ENCODE measurements around the gene RALGPS1.

The RALGPS1 gene

DNA sequence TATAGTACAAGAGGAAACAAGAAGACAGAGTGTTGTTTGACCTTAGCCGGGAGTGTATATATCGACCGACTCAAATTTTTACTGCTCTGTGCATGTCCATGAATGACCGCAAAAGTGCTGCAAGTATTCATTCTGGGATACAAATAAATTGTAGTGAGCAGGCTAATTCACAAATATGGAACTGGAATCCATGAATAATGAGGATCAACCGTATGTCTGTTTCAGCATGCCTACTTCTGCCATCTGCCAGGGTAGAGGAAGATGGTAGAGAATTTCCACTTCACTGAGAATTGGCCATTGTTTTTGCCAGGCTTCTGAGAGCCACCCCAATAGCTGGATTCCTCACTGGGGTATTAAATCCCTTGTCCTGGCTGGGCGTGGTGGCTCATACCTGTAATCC lies 8.5 kb upstream of the RALGPS1 start:
- FAIRE-seq: no peak

DNA sequence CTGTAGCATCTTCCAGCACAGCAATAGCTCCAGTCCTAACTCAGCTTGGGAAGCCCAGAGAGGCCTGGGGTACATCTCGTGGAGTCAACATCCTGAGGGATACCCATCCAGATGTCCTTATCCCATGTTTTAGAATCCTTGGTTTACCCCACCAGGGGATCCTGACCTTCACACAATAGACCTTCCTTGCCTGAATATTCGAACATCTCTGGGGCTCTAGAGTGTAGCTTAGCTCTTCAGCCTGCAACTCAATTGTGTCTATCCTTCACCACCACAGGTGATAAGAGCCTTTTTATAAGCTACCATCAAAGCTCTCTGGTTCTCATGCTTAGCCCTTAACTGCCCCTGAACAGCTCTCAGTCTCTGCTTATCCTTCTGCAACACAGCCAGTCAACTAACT lies 7.5 kb upstream of the RALGPS1 start:
- FAIRE-seq: no peak

DNA sequence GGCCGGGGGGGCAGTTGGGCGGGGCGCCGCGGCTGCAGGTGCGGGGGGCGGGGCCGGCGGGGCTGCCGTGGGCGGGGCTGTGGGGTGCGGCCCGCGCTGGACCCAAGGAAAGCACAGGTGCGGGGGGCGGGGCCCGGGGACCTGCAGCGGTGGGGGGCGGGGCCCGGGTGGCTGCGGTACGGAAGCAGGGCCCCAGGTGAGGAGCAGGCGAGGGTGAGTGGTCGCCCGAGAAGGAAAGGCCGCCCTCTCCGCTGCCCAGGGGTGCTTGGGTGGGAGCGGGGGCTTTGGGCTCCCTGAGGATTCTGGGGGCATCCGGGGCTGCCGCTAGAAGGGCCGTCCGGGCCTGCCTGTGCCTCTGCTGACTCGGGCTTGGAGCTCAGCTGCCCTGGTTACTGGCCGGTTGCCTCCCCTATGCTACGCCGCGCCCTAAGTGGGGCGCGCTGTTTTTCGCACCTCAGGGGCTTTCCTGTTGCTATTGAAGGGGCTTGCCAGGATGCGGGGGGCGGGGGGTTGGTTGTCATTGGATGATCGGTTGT lies 767 bp downstream of the RALGPS1 start:
- FAIRE-seq: no peak

DNA sequence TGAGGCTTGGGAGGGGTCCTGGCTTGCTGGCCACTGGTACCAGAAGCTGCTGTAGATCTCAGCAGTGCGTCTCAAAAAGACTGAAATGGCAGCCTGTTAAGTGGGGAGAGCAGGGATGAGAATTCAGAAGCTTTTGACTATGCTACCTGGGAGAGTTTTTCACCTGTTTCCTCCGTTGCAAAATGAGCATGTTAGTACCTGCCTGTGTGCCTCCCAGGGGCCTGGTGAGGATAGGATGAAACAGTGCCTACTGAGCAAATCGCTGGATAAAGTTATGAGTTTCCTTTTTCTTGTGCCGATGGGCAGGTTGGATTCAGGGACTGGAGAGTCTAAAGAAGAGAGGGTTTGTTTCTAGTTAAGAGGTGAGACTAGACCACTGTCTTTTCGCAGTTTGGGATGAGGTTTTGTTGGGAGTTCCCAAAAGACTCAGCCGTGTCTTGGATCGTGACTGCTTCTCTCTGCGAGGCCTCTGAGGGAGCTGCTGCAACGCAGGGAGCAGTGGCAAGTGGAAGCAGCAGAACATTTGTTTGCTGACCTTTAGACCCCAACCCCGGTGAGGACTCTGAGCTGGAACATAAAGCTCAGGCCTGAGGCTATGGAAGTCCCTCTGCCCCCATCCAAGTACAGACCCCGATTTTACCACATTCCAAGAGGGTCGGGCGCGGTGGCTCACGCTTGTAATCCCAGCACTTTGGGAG lies 1.4 kb downstream of the RALGPS1 start:
- no peak for FAIRE-seq

DNA sequence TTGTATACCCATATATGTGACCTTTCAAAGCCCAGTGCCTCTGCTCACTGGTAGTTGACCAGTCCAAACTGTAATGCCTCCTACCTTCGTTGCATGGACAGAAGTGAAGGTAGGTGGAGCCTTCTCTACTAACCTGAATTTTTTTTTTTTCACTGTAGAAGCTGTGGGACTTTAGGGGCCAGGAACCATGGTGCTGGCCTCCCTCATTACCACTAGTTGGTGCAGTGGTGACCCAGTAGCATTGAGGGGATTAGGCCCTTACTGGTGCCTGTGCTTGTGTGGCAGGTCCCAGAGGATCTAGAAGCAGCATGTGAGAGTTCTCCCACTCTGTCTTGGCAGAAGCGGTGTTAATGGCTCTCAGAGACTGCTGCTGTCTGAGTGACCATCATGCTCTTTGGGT lies 2.3 kb downstream of the RALGPS1 start:
- no peak for FAIRE-seq

DNA sequence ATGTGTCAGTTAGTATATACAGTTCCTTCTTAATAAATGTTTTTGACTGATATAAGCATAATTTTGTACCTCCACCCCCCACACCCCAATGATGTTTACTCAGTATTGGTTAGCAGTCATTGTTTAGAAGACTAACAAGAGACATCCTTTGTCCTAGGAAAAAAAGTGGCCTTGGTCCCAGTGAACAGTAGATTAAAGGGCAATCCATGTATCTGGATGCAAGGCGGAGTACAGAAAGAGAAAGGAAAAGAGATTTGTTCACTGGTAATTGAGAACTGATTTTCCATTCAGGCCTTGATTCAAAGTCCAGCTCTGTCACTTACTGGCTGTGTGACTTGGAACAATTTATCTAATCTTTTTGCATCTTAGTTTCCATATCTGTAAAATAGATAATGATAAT lies 4.6 kb downstream of the RALGPS1 start:
- FAIRE-seq: no peak

DNA sequence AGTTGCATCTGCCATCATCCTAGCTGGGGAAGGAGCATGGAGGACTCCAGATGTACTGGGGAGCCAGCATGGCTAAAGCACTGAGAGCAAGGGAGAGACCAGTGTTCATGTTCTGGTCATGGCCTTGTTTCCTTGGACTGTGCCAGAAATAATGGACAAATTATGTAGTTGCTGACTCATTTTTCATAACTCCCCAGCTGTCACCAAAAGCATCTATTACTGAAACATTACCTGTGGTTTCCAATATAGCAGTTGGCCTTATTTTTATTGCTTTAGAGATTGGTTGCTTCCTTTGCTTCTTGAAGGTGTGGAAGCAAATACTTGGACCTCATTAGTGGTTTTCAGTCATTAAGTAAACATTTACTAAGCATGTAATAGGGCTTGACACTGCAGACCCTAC lies 11.3 kb downstream of the RALGPS1 start:
- FAIRE-seq: no peak

DNA sequence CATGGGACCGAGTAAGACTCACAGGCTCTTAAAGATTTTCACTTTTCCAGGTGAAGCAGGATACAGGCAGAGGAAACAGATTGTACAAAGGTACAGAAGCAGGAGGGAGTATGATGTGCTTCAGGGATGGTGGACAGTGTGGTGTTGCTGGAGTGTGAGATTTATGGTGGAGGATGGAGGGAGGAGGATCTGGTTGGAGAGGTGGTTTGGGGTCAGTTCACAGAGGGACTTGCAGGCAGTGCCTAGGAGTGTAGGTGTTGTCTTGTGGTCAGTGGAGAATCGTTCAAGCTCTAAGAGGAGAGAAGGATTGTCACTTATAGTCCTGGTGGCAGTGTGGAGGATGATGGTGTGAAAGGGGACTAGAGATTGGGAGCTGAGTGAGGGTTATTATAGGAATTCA lies 11.8 kb downstream of the RALGPS1 start:
- FAIRE-seq: no peak

DNA sequence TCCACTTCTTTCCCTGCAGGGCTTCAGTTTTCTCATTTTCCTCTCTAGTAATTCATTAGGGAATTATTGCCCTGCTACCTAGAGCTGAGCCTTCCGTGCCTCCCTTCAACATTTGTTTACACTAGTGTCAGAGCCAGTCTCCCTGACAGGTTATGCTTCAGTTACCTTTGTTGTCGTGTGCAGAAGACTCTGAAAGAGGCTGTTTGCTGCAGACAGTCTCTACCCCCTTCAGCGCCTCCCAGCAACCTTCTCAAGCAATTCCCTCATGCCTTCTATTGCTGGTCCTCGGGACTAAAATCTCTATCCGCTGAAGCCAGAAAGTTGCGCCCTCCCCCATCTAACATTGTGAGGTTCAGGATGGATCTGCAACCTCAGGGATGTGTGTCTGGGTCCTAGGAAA lies 12.8 kb downstream of the RALGPS1 start:
- FAIRE-seq: no peak

DNA sequence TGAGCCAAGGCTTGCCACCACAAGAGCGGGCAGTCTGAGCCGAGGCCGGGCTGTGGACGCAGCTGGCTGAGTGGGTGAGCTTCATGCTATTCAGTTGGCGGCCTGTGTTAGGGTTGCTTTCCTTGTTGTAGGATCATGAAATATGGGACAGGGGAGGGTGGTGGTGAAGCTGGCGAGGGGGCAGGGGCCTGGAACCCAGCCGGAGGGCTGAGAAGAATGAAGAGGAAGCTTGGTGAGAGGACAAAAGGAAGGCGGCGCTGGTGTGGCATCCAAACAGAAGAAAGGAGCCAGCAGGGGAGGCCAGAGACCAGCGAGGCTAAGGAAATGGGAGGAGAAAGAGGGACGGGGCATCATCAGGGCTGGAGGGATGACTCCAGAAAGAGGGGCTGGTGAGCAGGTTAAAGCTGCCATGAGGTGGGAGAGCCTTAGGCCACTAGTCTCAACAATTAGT lies 18.3 kb downstream of the RALGPS1 start:
- FAIRE-seq: no peak

DNA sequence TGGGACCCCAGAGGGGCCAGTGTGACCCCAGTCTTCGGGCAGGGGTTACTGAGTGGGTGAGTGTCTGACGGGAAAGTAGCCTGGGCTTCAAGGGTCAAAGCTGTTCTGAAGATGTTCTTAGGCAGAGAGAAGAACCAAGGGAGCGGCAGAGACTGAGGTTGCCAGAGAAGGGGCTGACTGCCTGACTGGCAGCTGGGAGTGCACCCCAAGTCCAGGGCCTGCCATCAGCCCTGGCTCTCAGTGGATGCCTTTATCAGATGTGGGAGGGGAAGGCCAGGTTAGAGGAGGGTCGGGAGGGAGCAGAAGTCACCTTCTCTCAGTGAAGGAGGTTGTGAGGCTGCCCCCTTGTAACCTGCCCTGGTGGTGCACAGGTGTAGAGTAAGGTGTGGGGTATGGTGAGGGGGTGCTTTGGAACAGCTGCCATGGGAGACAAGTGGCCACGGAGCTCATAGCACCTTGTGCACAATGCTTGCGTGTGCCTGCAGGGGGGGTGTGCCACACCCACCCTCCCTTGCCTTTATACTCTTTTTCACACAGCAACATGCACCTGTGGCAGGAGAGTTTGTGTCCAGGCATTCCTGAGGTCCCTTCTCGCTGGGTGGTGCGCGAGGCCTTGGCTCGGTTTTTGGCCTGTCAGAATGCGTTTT lies 18.9 kb downstream of the RALGPS1 start:
- FAIRE-seq: no peak

DNA sequence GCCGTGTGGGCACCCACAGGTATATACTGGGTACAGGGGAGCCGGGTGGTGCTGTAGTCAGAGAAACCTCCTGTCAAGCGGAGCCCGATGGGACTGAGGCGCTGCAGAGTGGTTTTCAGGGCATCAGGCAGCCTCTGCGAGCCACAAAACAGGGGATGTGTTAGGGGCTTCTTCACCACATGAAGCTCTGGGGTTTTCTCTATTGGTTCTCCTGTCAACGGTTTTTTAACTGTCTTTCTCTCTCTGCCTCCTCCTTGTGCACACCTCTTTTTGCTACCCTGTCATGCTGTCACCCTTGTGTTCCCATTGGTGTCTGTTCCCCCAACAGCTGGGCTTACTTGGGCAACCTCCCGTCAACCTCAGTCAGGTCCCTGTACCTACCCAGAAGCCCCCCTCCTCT lies 19.9 kb downstream of the RALGPS1 start:
- no peak for FAIRE-seq

DNA sequence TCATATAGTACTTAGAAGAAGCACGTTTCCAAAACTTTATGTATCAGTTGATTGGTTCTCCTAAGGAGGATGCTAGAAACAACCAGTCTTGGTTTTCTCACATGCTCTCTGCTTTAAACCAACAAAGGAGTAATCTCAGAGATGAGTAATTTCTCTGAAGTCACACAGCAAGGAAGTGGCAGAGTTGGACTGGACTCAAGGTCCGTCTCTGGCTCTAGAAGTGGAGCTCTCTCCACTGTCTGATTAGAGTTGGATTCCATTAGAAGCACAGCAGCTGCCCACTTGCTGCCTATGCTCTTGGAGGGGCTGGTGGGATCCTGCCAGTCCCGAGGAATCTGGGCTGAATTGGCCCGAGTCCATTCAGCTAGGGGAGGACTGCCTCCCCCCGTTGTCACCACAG lies 21.0 kb downstream of the RALGPS1 start:
- FAIRE-seq: no peak

DNA sequence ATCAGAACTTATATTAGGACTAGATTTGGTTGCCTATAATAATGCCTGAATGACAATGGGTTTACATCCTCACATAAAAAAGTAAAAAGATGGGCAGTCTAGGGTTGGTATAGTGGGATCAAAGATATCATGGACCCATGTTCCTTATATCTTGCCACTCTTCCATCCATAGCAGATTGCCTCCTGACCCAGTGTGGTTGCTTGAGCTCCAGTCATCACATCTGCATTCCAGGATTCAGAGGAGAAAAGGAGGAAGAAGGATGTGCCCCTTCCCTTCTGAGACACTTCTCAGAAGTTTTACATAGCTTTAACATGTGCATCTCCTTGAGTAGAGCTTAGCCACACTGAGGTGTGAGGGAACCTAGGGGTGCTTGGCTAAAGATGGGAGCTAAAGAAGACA lies 22.9 kb downstream of the RALGPS1 start:
- FAIRE-seq: no peak

DNA sequence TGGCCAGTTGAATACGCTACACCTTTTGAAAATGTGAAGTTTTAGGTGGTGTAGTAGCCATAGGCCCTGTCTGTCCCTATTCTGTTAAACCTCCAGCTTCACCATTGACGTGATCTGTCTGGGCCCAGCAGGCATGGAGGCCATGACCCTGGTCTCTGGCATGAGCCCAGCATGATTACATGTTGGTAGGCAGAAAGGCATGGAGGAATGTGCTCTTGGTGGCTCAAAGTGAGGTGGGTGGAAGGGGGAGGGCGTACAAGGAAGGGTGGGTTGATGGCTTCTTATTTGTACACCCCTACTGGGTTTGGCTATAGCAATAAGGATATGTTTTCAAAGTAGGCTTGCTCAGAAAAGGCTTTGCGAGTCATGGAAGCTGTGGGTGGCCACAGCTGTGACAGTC lies 23.7 kb downstream of the RALGPS1 start:
- FAIRE-seq: no peak

DNA sequence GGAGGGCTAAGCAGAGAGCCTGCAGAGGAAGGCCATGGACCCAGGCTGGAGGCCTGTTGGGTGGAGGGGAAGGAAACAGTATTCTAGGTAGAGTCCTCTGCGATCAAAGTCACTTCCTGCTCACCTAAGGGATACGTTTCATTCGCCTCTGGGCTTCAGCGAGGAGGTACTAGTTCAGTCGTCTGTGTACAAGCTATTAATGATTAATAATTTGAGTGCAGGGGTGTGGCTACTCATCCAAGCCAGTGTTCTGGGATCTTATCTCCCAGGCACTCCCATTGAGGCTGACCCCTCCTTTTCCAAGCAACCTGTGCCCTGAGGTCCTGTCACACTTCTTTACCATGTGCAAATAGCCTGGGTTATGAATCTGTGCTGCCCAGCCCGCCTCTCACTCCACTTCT lies 25.2 kb downstream of the RALGPS1 start:
- FAIRE-seq: no peak

DNA sequence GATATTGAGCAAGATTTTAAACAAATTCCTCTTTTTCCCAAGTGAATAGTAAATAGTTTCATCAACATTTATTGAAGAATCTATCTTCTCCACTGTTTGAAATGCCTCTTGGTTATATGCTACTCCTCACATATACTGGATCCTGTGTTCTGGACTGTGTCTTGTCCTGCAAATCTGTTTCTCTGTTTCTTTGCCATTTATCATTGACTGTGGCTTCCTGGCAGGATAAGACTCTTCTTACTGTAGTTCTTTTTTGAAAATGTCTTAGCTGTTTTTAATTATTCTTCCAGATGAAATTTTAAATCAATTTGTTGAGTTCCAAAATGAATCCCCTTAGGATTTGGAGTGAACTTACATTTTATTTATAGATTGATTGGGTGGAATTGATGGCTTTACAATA lies 27.8 kb downstream of the RALGPS1 start:
- FAIRE-seq: no peak

DNA sequence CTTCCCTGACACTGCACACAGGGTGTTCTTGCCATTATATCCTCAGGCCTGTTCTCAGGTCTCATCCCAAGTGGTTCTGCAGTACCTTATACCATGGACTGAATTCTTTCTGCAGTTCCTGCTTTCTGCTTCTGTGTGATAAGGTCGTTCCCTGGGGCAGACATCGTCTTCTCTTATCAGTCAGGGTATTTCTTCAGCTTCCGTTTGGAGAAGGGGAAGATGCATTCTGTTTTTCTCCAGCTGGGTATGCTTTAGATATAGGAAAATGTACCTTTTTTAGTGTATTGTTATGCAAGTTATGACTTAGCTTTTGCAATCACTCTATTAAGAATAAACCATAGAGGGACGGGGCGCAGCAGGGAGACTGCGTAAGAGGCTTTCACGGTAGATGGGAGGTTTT lies 31.1 kb downstream of the RALGPS1 start:
- FAIRE-seq: no peak

DNA sequence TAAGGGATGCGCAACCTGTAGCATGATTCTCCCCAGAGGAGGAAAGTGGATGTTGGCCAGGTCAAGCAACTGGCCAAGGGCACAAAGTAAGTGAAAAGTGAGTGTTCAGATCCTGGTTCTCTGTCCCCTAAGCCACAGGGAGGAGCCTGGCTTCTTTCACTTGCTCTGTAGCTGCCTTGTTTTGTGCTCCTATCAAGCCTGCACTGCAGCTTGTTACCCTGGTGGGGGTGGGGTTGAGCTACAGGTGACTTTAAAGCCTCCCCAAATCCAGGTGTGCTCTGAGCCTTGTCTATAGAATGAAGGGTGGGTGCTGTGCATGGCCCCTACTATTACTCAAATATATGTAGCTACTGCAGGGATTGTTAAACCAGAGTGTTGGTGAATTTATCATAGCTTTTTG lies 32.9 kb downstream of the RALGPS1 start:
- FAIRE-seq: no peak

DNA sequence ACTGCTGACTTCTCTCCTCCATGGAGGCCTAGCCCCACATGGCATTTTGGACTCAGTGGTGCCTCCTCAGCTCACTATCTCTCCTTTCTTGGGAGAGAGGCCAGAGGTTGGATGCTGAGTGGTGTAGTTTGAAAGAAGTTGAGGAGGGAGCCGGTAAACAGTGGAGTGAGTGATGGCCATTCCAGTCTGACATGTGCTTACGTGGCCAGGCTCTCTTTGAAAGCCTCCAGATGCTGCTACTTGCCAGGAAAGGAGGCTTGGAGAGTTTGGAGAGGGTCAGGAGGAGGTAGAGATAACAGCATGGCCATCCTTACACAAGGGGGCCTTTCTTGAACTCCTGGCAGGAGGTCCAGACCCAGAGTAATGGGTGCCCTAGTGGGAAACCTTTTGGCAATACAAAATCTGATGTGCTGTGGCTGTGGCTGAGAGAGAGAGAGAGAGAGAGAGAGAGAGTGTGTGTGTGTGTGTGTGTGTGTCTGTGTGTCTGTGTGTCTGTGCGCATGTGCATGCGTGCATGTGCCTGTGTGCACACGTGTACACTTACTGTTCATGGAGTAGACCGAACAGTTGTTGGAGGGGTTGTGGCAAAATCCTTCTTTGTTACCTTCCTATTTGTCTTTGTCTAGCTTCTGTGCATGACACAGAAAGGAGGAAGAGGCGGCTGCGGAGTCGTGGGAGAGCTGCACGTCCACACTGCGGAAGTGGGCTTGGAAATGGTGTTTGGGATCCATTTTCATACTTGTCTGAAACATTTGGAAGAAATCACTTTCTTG lies 37.8 kb downstream of the RALGPS1 start:
- FAIRE-seq: no peak

DNA sequence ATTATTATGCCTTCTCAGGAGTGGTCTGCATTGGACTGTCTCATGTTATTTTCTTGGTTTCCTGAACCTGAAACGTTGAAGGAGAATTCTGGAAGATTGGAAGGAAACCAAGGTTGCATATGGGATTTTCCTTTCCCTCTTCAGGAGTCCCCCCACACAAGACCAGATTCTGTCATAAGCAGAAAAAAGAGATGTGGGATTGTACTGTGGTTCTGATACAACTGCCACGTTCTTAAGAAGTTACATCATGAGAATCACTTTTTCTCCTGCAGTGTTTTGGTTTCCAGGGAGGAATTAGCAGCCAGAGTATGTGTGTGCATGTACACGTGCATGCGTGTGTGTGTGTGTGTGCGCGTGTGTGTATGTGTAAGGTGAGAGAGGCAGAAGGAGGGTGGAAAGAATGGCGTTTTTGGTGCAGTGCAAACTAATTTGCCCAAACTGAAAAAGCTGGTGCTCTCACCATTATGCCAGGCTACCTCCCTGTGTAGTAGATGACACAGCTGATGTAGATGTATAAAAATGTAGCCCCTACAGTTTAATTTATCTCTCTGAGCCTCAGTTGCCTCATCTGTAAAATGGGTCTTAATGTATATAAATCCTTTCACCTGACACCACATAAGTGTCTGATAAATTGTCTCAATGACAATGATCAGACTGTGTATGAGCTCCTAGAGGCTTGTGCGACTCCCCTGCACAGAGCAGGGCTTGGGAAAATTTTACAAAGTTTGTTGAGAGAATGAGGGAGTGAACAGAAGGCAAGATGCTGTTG lies 38.6 kb downstream of the RALGPS1 start:
- no peak for FAIRE-seq

DNA sequence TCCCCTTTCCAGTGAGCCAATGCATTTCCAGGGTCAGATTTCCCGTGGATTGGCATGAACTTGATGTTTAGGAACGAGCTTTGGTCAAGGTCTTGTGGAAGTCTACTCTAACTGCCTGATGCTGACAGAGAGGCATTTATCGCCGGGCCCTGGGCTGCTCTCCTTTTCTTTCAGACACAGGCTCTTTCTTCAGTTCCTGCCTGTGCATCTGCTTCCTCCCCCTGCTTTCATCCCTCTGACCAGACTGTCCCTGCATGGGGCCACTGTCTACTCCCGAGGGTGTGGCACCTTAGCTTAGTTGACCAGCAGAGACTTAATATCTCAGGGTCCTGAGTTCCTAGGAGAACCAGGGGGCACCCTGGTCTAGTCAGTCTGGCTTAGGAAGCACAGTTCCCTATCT lies 41.2 kb downstream of the RALGPS1 start:
- no peak for FAIRE-seq

Data from A204.1 (cell line).